ENCODE measurements around the gene FAM171A1. TPM values are rescaled to one million over a fixed set of nuclear protein-coding genes. Genes with fewer than 3 reads are reported as not detected.

The FAM171A1 gene
- total RNA-seq, 4 donors from 2014 or later, result 7.4 to 40.4 (median 21.6) TPM

- no peak overlapping the region for H3K4me3 ChIP-seq
- H3K4me1 ChIP-seq, result peaks cover 3 to 9% of the 10 kb centered on the region in 2 donors
- no peaks in the 10 kb centered on the region for H3K27me3 ChIP-seq
- no peak for DNase-seq
- H3K9me3 ChIP-seq, result no peaks in the 10 kb centered on the region
- TF ChIP-seq CTCF (IDR thresholded peaks at IDR 0.05) (no peak), POLR2A (IDR thresholded peaks at IDR 0.05) (no peak)
- peak overlapping the region; percentile 56 for H3K27ac ChIP-seq
- H3K36me3 ChIP-seq, result no peaks in the 10 kb centered on the region
- intact Hi-C loops (cut with DNase I; ENCODE audit: low total_unique reads), result no loop called here
These were observed 50.4 kb downstream of the FAM171A1 start for GRCh38 chr10:15320522-15321203.

GRCh38 chr10:15320118-15320517 is 51.0 kb downstream of the FAM171A1 start:
- H3K27me3 ChIP-seq, result no peaks in the 10 kb centered on the region
- DNase-seq, result no peak
- intact Hi-C loops (cut with DNase I; ENCODE audit: low total_unique reads), result no loop called here

GRCh38 chr10:15316871-15317464 is 54.1 kb downstream of the FAM171A1 start:
- Histone ChIP-seq H3K27ac (no peak overlapping the region), H3K27me3 (no peaks in the 10 kb centered on the region), H3K9me3 (no peaks in the 10 kb centered on the region), H3K4me3 (no peak overlapping the region), H3K4me1 (peaks cover 8 to 9% of the 10 kb centered on the region in 2 donors), H3K36me3 (no peaks in the 10 kb centered on the region)
- DNase-seq, result no peak
- intact Hi-C loops (cut with DNase I; ENCODE audit: low total_unique reads), result no loop called here
- TF ChIP-seq CTCF (IDR thresholded peaks at IDR 0.05), result no peak

More at GRCh38 chr10:15320118-15320517, 51.0 kb downstream of the FAM171A1 start:
- TF ChIP-seq CTCF (IDR thresholded peaks at IDR 0.05) (no peak), POLR2A (IDR thresholded peaks at IDR 0.05) (no peak)
- Histone ChIP-seq H3K9me3 (no peaks in the 10 kb centered on the region), H3K27ac (peak overlapping the region in 1 of 2 donors; percentile 56), H3K4me3 (no peak overlapping the region), H3K36me3 (no peaks in the 10 kb centered on the region), H3K4me1 (peaks cover 3 to 9% of the 10 kb centered on the region in 2 donors)

DNA sequence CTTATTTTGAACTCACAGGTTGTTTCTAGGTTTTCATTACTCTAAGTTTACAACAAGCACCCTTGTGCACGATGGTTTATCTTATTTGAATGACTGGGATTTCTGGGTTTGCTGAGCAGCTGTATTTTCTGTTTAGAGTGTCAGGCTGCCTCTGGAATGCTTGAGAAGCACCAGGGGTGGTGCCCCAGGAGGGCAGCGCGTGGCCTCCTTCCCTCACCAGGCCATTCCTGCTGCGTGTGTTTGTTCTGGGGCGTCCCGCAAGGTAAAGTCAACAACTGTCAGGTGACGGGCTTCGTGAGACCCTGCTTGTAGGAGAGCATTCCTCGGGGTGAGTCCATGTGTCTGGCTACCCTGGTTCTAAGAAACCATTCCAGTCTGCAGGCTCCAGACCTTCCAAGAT is 54.9 kb downstream of the FAM171A1 start:
- H3K4me1 ChIP-seq, result peaks cover 8 to 9% of the 10 kb centered on the region in 2 donors
- no peak overlapping the region for H3K4me3 ChIP-seq
- TF ChIP-seq POLR2A (IDR thresholded peaks at IDR 0.05) (no peak), CTCF (IDR thresholded peaks at IDR 0.05) (no peak)
- DNase-seq, result no peak
- H3K27me3 ChIP-seq, result no peaks in the 10 kb centered on the region
- H3K36me3 ChIP-seq, result no peaks in the 10 kb centered on the region
- intact Hi-C loops (cut with DNase I; ENCODE audit: low total_unique reads), result no loop called here
- no peak overlapping the region for H3K27ac ChIP-seq
- no peaks in the 10 kb centered on the region for H3K9me3 ChIP-seq

DNA sequence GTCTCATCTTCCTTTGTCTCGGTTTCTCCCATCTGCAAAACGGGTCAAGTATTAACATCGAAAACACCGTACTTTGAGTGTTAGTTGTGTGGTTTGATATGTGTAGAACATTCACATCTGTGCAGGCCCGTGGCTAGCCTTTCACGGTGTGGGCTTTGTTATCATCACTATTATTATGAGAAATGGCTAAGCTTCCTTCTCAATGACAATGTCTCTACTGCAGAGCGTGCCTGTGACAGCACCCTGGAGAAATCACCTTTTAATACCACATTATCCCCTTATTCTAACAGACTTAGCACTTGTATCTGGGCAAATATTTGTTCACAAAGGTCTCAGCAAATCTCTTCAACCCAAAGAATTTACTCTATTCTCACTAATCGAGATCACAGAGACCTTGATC is 55.8 kb downstream of the FAM171A1 start:
- Histone ChIP-seq H3K27me3 (no peaks in the 10 kb centered on the region), H3K9me3 (no peaks in the 10 kb centered on the region), H3K4me3 (no peak overlapping the region), H3K27ac (no peak overlapping the region), H3K4me1 (peaks cover under 1 to 4% of the 10 kb centered on the region in 2 donors), H3K36me3 (no peaks in the 10 kb centered on the region)
- DNase-seq, result no peak
- TF ChIP-seq CTCF (IDR thresholded peaks at IDR 0.05), result no peak
- TF ChIP-seq POLR2A (IDR thresholded peaks at IDR 0.05), result no peak
- intact Hi-C loops (cut with DNase I; ENCODE audit: low total_unique reads), result no loop called here

All from uterus (tissue), 4 donors.